Non-pigmented ciliary epithelial cell (primary cell): ENCODE measurements around the gene APOM.
A peak's percentile ranks its signal among the peaks of the same experiment; 100 is the strongest.

Experiments used
- DNase-seq: peaks from one replicate; pipeline ENCODE4 v3.0.0-alpha.2; 2010; ENCODE audit warnings: low read depth

The APOM gene

GRCh38 chr6:31680226-31681134 lies 24.8 kb downstream of the APOM start, which contains the start of gene LY6G5C:
Gene LY6G5C (minus strand): TSS chr6:31681067. CDS start chr6:31680373, 694 bp downstream.
- peak; percentile 74 for DNase-seq

- DNase-seq: no peak
Measured at GRCh38 chr6:31681135-31681671, 25.5 kb downstream of the APOM start.

GRCh38 chr6:31683591-31683990 lies 27.9 kb downstream of the APOM start:
- DNase-seq: no peak

GRCh38 chr6:31686483-31686882 lies 30.8 kb downstream of the APOM start:
- DNase-seq: no peak

- no peak for DNase-seq
Measured at GRCh38 chr6:31687321-31687720, 31.6 kb downstream of the APOM start.

GRCh38 chr6:31687860-31688693 lies 32.4 kb downstream of the APOM start:
- no peak for DNase-seq

GRCh38 chr6:31689249-31690110 lies 33.8 kb downstream of the APOM start:
- no peak for DNase-seq

- DNase-seq: no peak
Measured at GRCh38 chr6:31690231-31691077, 34.8 kb downstream of the APOM start.

GRCh38 chr6:31691078-31691463 lies 35.4 kb downstream of the APOM start:
- DNase-seq: no peak

GRCh38 chr6:31691564-31692108 lies 35.9 kb downstream of the APOM start:
- DNase-seq: no peak

GRCh38 chr6:31692353-31692752 lies 36.7 kb downstream of the APOM start:
- DNase-seq: no peak

- DNase-seq: no peak
Measured at GRCh38 chr6:31692886-31693285, 37.2 kb downstream of the APOM start.

GRCh38 chr6:31693535-31693934 lies 37.8 kb downstream of the APOM start:
- no peak for DNase-seq

- DNase-seq: no peak
Measured at GRCh38 chr6:31697555-31697954, 41.9 kb downstream of the APOM start.

- DNase-seq: no peak
Measured at GRCh38 chr6:31700740-31701401, 45.2 kb downstream of the APOM start.

- no peak for DNase-seq
Measured at GRCh38 chr6:31701666-31702404, 46.1 kb downstream of the APOM start.

GRCh38 chr6:31702405-31702818 lies 46.7 kb downstream of the APOM start:
- DNase-seq: no peak

GRCh38 chr6:31702819-31703716 lies 47.4 kb downstream of the APOM start, which contains the start of gene ABHD16A:
Gene ABHD16A (minus strand): TSS chr6:31703324. CDS start chr6:31703281, 43 bp downstream.
- DNase-seq: peak; percentile 91
